HL-60 (cell line): ENCODE data around the gene SLC15A3.

ENCODE experiments used
- CTCF ChIP-seq: IDR thresholded peaks from one replicate; pipeline ENCODE4 v1.5.1; 2011; ENCODE audit warnings: low read length, control low read depth, inconsistent platforms; ENCODE audit not compliant: insufficient read depth
- POLR2AphosphoS5 ChIP-seq: IDR thresholded peaks from 2 replicates; pipeline ENCODE4 v1.6.1; 2012; ENCODE audit warnings: low read depth
- TF ChIP-seq, protein P1 (sequence below): IDR thresholded peaks from 2 replicates; pipeline ENCODE4 v1.6.1; 2012; ENCODE audit warnings: low read depth; ENCODE audit not compliant: insufficient replicate concordance

- TF ChIP-seq CTCF (no peak), POLR2AphosphoS5 (no peak)
- TF ChIP-seq, protein P1, sequence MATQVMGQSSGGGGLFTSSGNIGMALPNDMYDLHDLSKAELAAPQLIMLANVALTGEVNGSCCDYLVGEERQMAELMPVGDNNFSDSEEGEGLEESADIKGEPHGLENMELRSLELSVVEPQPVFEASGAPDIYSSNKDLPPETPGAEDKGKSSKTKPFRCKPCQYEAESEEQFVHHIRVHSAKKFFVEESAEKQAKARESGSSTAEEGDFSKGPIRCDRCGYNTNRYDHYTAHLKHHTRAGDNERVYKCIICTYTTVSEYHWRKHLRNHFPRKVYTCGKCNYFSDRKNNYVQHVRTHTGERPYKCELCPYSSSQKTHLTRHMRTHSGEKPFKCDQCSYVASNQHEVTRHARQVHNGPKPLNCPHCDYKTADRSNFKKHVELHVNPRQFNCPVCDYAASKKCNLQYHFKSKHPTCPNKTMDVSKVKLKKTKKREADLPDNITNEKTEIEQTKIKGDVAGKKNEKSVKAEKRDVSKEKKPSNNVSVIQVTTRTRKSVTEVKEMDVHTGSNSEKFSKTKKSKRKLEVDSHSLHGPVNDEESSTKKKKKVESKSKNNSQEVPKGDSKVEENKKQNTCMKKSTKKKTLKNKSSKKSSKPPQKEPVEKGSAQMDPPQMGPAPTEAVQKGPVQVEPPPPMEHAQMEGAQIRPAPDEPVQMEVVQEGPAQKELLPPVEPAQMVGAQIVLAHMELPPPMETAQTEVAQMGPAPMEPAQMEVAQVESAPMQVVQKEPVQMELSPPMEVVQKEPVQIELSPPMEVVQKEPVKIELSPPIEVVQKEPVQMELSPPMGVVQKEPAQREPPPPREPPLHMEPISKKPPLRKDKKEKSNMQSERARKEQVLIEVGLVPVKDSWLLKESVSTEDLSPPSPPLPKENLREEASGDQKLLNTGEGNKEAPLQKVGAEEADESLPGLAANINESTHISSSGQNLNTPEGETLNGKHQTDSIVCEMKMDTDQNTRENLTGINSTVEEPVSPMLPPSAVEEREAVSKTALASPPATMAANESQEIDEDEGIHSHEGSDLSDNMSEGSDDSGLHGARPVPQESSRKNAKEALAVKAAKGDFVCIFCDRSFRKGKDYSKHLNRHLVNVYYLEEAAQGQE = no peak
These were observed 20.1 kb downstream of the SLC15A3 start for GRCh38 chr11:60931917-60932316.
